K562 (cell line): ENCODE measurements around the gene XPO1. TPM values are rescaled to one million over a fixed set of nuclear protein-coding genes. Genes with fewer than 3 reads are reported as not detected.

ENCODE experiments used
- ELF2 ChIP-seq: fragments of 250-450 bp; sonication (Bioruptor Pico); IDR thresholded peaks from 2 replicates; pipeline ENCODE4 v1.5.0; 2021; ENCODE audit warnings: mild to moderate bottlenecking
- EP300 ChIP-seq: IDR thresholded peaks from 2 replicates; pipeline ENCODE4 v1.6.1; 2012; ENCODE audit warnings: low read length, improper control_type of control experiment
- KAT7 ChIP-seq: sonication (generic); formaldehyde crosslinking; IDR thresholded peaks from 2 replicates; pipeline ENCODE4 v1.8.0; 2022; ENCODE audit warnings: missing genetic modification reagents, mild to moderate bottlenecking, borderline replicate concordance
- MAZ ChIP-seq, 2 experiments: fragments of 450-650 bp in 1 of 2; sonication (generic) in 1 of 2; formaldehyde crosslinking; IDR thresholded peaks in 1 of 2; conservative IDR thresholded peaks in 1 of 2; 2 replicates each; pipeline versions ENCODE4 v1.4.0 to v1.5.0; 2020; ENCODE audit warnings: mild to moderate bottlenecking in 1 of 2, missing genetic modification reagents in 1 of 2
- NCOA1 ChIP-seq: fragments of 450-650 bp; IDR thresholded peaks from 2 replicates; pipeline ENCODE4 v1.6.1; 2016; ENCODE audit warnings: low read depth
- NR1H2 ChIP-seq: sonication (generic); formaldehyde crosslinking; IDR thresholded peaks from 2 replicates; pipeline ENCODE4 v1.4.0; 2020; ENCODE audit warnings: mild to moderate bottlenecking, missing genetic modification reagents
- POLR2H ChIP-seq: IDR thresholded peaks from 2 replicates; pipeline ENCODE4 v1.6.1; 2016; ENCODE audit warnings: missing genetic modification characterization, low read depth, mild to moderate bottlenecking, control low read depth, missing compliant biosample characterization, moderate library complexity
- RBFOX2 ChIP-seq: fragments of 200-400 bp; formaldehyde crosslinking; IDR thresholded peaks from 2 replicates; pipeline ENCODE4 v1.6.1; 2017; ENCODE audit warnings: low read depth, mild to moderate bottlenecking, low read length, moderate library complexity
- REST ChIP-seq, 2 experiments: fragments of 450-650 bp; formaldehyde crosslinking in 1 of 2; IDR thresholded peaks; 2 replicates each; pipeline versions ENCODE4 v1.4.0 to v1.6.1; 2014 to 2020; ENCODE audit warnings: mild to moderate bottlenecking in 2 of 2, borderline replicate concordance in 1 of 2, low read depth in 1 of 2
- RNF2 ChIP-seq: sonication (generic); IDR thresholded peaks from 2 replicates; pipeline ENCODE4 v1.6.1; 2016
- SLC30A9 ChIP-seq: fragments of 250-450 bp; sonication (Bioruptor Pico); IDR thresholded peaks from 2 replicates; pipeline ENCODE4 v1.8.0; 2022; ENCODE audit warnings: mild to moderate bottlenecking, moderate library complexity
- SMARCB1 ChIP-seq: IDR thresholded peaks from 2 replicates; pipeline ENCODE4 v1.6.1; 2011; ENCODE audit warnings: improper control_type of control experiment, low read depth; ENCODE audit not compliant: insufficient read length
- ZNF696 ChIP-seq: fragments of 250-450 bp; sonication (Bioruptor Pico); conservative IDR thresholded peaks from 2 replicates; pipeline ENCODE4 v1.4.0; 2020; ENCODE audit warnings: mild to moderate bottlenecking, moderate library complexity
- ZNF76 ChIP-seq: fragments of 250-450 bp; sonication (Bioruptor Pico); IDR thresholded peaks from 2 replicates; pipeline ENCODE4 v1.4.0; 2020; ENCODE audit warnings: mild to moderate bottlenecking, moderate library complexity, borderline replicate concordance
- polyA plus RNA-seq, 8 experiments: library from polyadenylated mRNA; depleted of rRNA in 4 of 8; stranded (reverse) in 5 of 8; unstranded in 3 of 8; fragments of >200 nt; fragmentation: Nextera tagmentation in 2 of 8; fragmentation: Illumina TruSeq in 1 of 8; extraction: Ambion mirVana in 2 of 8; extraction: Trizol in 1 of 8; gene quantifications; 2 replicates each; pipeline versions ENCODE4 v1.2.1 to v1.2.3, GENCODE V29; 2011 to 2014; ENCODE audit warnings: inconsistent platforms in 1 of 8, missing spikeins in 1 of 8
- total RNA-seq, 7 experiments: library from RNA; depleted of rRNA in 6 of 7; stranded (reverse); fragments of >200 nt in 6 of 7; fragmentation: Illumina TruSeq in 2 of 7; extraction: Trizol in 2 of 7; gene quantifications; 2 replicates each; pipeline versions ENCODE4 v1.2.1 to v1.2.3, GENCODE V29; 2011 to 2021; ENCODE audit warnings: low replicate concordance in 1 of 7
- TF ChIP-seq, protein P1 (sequence below): fragments of 450-650 bp; formaldehyde crosslinking; IDR thresholded peaks from 2 replicates; pipeline ENCODE4 v1.4.0; 2020; ENCODE audit warnings: mild to moderate bottlenecking, moderate library complexity

Gene XPO1
- total and polyA plus RNA-seq, 9 of the 15 experiments (the other 6 are each of a cell fraction or from before 2014, with no cell fraction given): 86.2 to 307 (median 216) TPM

DNA sequence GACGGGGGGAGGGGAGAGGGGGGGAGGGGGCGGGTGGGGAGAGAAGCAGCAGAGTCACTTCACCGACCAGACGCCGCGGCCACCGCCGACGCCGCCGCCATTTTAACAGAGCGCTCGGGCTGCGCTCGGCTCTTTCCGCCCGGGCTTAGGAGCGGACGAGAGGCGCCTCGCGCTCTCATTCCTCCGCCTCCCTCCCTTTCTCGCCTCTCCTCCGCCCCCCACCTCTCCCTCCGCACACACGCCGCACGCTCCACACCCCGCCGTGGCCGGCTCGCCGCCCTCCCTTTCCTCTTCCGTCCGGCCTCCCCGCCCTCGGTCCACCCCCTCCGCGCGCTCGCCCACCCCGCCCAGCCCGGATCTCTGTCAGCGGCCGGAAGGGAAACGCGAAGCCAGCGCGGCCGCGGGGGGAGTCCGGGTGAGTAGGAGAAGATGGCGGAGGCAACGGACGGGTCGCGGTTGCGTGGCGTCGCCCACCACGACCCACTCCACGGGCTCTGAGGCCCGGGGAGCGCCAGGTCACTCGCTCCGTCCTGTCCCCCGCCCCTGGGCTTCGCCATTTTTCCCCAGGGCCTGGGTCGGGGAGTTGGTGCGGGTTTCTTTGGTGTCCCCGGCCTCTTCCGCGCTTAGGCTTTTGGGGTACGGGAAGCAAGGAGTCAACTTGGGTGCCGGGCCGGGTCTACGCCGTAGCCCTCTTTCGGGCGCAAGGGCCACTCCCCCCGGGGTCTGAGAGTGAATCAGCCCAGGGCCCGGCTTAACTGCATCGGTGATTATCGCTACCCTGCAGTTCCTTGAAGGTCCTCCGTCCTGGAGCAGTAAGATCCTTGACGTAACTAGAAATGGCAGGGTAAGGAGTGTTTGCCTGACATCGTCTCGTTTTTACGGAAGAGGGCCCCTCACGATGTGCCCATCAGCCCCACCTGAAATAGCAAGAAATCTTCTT, 66.9 kb downstream of the XPO1 start, which contains the start of gene USP34 (continued):
- TF ChIP-seq, protein P1, sequence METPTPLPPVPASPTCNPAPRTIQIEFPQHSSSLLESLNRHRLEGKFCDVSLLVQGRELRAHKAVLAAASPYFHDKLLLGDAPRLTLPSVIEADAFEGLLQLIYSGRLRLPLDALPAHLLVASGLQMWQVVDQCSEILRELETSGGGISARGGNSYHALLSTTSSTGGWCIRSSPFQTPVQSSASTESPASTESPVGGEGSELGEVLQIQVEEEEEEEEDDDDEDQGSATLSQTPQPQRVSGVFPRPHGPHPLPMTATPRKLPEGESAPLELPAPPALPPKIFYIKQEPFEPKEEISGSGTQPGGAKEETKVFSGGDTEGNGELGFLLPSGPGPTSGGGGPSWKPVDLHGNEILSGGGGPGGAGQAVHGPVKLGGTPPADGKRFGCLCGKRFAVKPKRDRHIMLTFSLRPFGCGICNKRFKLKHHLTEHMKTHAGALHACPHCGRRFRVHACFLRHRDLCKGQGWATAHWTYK (CRISPR knock-in tag): 0 out of 2 replicates have a peak, but pooled peaks have one; percentile 48
- TF ChIP-seq NCOA1: peak; percentile 66; the same call in 1 of the 2 replicates
- no peak for TF ChIP-seq ZNF76 (CRISPR knock-in tag)
- TF ChIP-seq KAT7 (CRISPR knock-in tag): 0 out of 2 replicates have a peak, but pooled peaks have one; percentile 61
- 0 out of 2 replicates have a peak, but pooled peaks have one; percentile 71 for TF ChIP-seq NR1H2 (CRISPR knock-in tag)
- no peak for TF ChIP-seq SLC30A9 (CRISPR knock-in tag)
- TF ChIP-seq RNF2: peak; percentile 56; the same call in 1 of the 2 replicates
- peak; percentile 89 to 99 for TF ChIP-seq MAZ (CRISPR knock-in tag; conservative IDR thresholded peaks at IDR 0.05 in 1 of 2, IDR thresholded peaks at IDR 0.05 in 1 of 2)
- peak; percentile 95 for TF ChIP-seq RBFOX2
- TF ChIP-seq POLR2H (tag): peak; percentile 87
- TF ChIP-seq ZNF696 (CRISPR knock-in tag): no peak
- TF ChIP-seq REST (IDR thresholded peaks at IDR 0.05; ENCODE audit: borderline replicate concordance): no peak
- TF ChIP-seq REST (CRISPR knock-in tag; IDR thresholded peaks at IDR 0.05; ENCODE audit: low read depth): peak; percentile 74; the same call in 1 of the 2 replicates
- TF ChIP-seq EP300: peak; percentile 15; the same call in 1 of the 2 replicates
- TF ChIP-seq ELF2: peak; percentile 30; the same call in 1 of the 2 replicates
- TF ChIP-seq SMARCB1: no peak
